Measurements from ENCODE around the gene CSF3R. TPM values are rescaled to one million over a fixed set of nuclear protein-coding genes. Genes with fewer than 3 reads are reported as not detected.

Gene CSF3R
- total and polyA plus RNA-seq, 2 donors (not counting 3 experiments of a cell fraction or from before 2014, with no cell fraction given): not detected

DNA sequence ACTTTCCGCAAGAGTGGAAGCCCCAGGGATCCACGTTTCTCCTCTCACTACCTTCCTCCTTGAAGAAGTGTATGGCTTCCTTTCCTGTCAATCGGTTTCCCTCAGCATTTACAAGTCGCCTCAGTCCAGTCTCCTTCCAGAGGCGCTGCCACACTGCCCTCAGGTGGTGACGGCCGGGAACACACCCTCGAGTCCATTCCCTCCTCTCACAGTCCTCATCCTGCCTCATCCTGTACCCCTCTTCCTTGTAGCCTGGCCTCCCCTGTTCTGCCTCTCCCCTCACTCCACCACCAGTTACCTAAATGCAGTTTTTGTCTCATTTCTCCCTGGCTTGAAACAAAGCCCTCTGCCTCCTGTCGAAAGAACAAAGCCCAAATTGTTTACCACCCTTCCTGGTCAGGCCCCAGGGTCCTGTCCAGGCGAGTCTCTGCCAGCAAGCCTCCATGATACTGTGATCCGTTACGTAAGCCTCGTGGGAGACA, 61.8 kb downstream of the CSF3R start:
- POLR2A ChIA-PET: no interaction called here
- H3K4me3 ChIP-seq (replicated peaks in 1 of 3; ENCODE audit: insufficient read depth in 1 of 3, low read depth in 1 of 3, low read length in 3 of 3): no peak overlapping the region
- peak; percentile 90 for DNase-seq (ENCODE audit: low read depth, low spot score)
- no peaks in the 10 kb centered on the region for H3K36me3 ChIP-seq (ENCODE audit: control insufficient read depth in 2 of 2, extremely low read depth in 1 of 2, insufficient read depth in 2 of 2, low read length in 2 of 2)
- no peaks in the 10 kb centered on the region for H3K27me3 ChIP-seq (ENCODE audit: control insufficient read depth in 2 of 2, insufficient read depth in 2 of 2, low read length in 2 of 2)
- no TSS peak for BruUV-seq (replicated peaks)
- H3K27ac ChIP-seq (ENCODE audit: insufficient read depth, low read depth, low read length): no peak overlapping the region
- peaks cover 3% of the 10 kb centered on the region for H3K4me1 ChIP-seq (ENCODE audit: control insufficient read depth, extremely low read depth, insufficient read depth, low read length)
- dilution Hi-C loops (cut with MboI; ENCODE audit: extremely low pct_ligation_motif_present, low sequenced_read_pairs) (no loop called here), intact Hi-C loops (cut with micrococcal nuclease) (loop anchor here (1.0 to 2.0 kb wide), 8 partner anchors 22 to 322 kb away; partner anchors contain the start of genes EVA1B, SH3D21 and TRAPPC3)
- H3K9ac ChIP-seq (replicated peaks; ENCODE audit: extremely low read depth, insufficient read depth, low read length): no peak overlapping the region
- H3K79me2 ChIP-seq (ENCODE audit: control insufficient read depth, insufficient read depth, low read length): no peaks in the 10 kb centered on the region
- no peak overlapping the region for H3K4me2 ChIP-seq (ENCODE audit: insufficient read depth, low read length)
- H3K9me3 ChIP-seq (replicated peaks; ENCODE audit: control insufficient read depth, insufficient read depth, low read length): no peaks in the 10 kb centered on the region
- CTCF ChIA-PET: interaction anchor here (0.9 to 5.7 kb wide), 8 partner anchors 9 to 286 kb away, joined by 3 to 83 read pairs (median 8); no protein-coding TSS in a partner anchor
- H4K20me1 ChIP-seq (replicated peaks; ENCODE audit: control insufficient read depth, extremely low read depth, insufficient read depth, low read length): no peaks in the 10 kb centered on the region
- peak; percentile 96 for FAIRE-seq
- TF ChIP-seq EZH2 (IDR thresholded peaks at IDR 0.05; ENCODE audit: borderline replicate concordance, low read depth, low read length, severe bottlenecking): no peak
- TF ChIP-seq, protein P1, sequence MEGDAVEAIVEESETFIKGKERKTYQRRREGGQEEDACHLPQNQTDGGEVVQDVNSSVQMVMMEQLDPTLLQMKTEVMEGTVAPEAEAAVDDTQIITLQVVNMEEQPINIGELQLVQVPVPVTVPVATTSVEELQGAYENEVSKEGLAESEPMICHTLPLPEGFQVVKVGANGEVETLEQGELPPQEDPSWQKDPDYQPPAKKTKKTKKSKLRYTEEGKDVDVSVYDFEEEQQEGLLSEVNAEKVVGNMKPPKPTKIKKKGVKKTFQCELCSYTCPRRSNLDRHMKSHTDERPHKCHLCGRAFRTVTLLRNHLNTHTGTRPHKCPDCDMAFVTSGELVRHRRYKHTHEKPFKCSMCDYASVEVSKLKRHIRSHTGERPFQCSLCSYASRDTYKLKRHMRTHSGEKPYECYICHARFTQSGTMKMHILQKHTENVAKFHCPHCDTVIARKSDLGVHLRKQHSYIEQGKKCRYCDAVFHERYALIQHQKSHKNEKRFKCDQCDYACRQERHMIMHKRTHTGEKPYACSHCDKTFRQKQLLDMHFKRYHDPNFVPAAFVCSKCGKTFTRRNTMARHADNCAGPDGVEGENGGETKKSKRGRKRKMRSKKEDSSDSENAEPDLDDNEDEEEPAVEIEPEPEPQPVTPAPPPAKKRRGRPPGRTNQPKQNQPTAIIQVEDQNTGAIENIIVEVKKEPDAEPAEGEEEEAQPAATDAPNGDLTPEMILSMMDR (IDR thresholded peaks at IDR 0.05; ENCODE audit: extremely low read depth in 1 of 2, insufficient read depth in 1 of 2, low read depth in 1 of 2, low read length in 2 of 2): peak; percentile 96 to 97
- no peaks in the 10 kb centered on the region for H3K9me1 ChIP-seq (replicated peaks; ENCODE audit: control insufficient read depth, extremely low read depth, insufficient read depth, low read length)
- peak overlapping the region; percentile 68 for H2AFZ ChIP-seq (ENCODE audit: low read depth, low read length)

DNA sequence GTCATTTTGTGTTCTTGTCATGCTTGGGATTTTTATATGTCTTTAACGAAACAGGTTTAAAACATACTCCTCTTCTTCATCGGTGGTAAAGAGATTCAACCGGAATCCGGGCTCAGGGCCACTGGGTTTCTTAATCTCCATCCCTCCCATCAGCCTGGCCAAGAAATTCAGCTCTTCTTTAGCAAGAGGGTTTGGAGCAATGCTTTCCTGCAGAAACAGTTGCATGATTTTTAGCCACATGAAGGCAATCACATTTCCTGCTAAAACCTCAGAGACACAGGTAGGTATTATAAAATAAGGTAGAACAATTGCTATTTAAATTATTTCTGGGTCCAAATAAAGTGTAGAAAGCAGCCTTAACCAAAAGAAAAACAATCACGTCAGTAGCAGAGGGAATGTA, 62.3 kb downstream of the CSF3R start:
- H3K36me3 ChIP-seq (ENCODE audit: control insufficient read depth in 2 of 2, extremely low read depth in 1 of 2, insufficient read depth in 2 of 2, low read length in 2 of 2): no peaks in the 10 kb centered on the region
- H3K9me1 ChIP-seq (replicated peaks; ENCODE audit: control insufficient read depth, extremely low read depth, insufficient read depth, low read length): no peaks in the 10 kb centered on the region
- no peaks in the 10 kb centered on the region for H3K79me2 ChIP-seq (ENCODE audit: control insufficient read depth, insufficient read depth, low read length)
- no peak overlapping the region for H3K4me2 ChIP-seq (ENCODE audit: insufficient read depth, low read length)
- peak overlapping the region; percentile 3 for H2AFZ ChIP-seq (ENCODE audit: low read depth, low read length)
- H3K27ac ChIP-seq (ENCODE audit: insufficient read depth, low read depth, low read length): no peak overlapping the region
- intact Hi-C loops (cut with micrococcal nuclease) (loop anchor here (1.0 to 2.0 kb wide), 7 partner anchors 22 to 271 kb away; partner anchors contain the start of genes EVA1B, SH3D21 and TRAPPC3), dilution Hi-C loops (cut with MboI; ENCODE audit: extremely low pct_ligation_motif_present, low sequenced_read_pairs) (no loop called here)
- TF ChIP-seq JUN (IDR thresholded peaks at IDR 0.05; ENCODE audit: borderline replicate concordance, insufficient read depth, insufficient read length, low read depth): no peak
- no peak for TF ChIP-seq POLR2AphosphoS5 (IDR thresholded peaks at IDR 0.05; ENCODE audit: insufficient read depth, low read depth, low read length)
- TF ChIP-seq FOS (IDR thresholded peaks at IDR 0.05; ENCODE audit: borderline replicate concordance, insufficient read depth, low read length): no peak
- TF ChIP-seq EZH2 (IDR thresholded peaks at IDR 0.05; ENCODE audit: borderline replicate concordance, low read depth, low read length, severe bottlenecking): no peak
- no peak for TF ChIP-seq POLR2A (IDR thresholded peaks at IDR 0.05; ENCODE audit: low read depth, low read length)
- DNase-seq (ENCODE audit: low read depth, low spot score) (no peak), FAIRE-seq (no peak)
- H3K9ac ChIP-seq (replicated peaks; ENCODE audit: extremely low read depth, insufficient read depth, low read length): no peak overlapping the region
- no peak overlapping the region for H3K4me3 ChIP-seq (replicated peaks in 1 of 3; ENCODE audit: insufficient read depth in 1 of 3, low read depth in 1 of 3, low read length in 3 of 3)
- peaks cover 3% of the 10 kb centered on the region for H3K4me1 ChIP-seq (ENCODE audit: control insufficient read depth, extremely low read depth, insufficient read depth, low read length)
- H3K27me3 ChIP-seq (ENCODE audit: control insufficient read depth in 2 of 2, insufficient read depth in 2 of 2, low read length in 2 of 2): no peaks in the 10 kb centered on the region
- no peaks in the 10 kb centered on the region for H4K20me1 ChIP-seq (replicated peaks; ENCODE audit: control insufficient read depth, extremely low read depth, insufficient read depth, low read length)
- no peaks in the 10 kb centered on the region for H3K9me3 ChIP-seq (replicated peaks; ENCODE audit: control insufficient read depth, insufficient read depth, low read length)
- BruUV-seq (replicated peaks): no TSS peak
- CTCF ChIA-PET: interaction anchor here (0.7 to 5.7 kb wide), 9 partner anchors 8 to 286 kb away, joined by 3 to 70 read pairs (median 5); partner anchors contain the start of gene OSCP1
- POLR2A ChIA-PET: no interaction called here

All from endothelial cell of umbilical vein (primary cell).